CD4-positive, alpha-beta T cell treated with Interleukin-6 at 100 ng/mL for 8 hours (primary cell): ENCODE data around the gene HSPG2.

Source experiments
- DNase-seq: peaks from one replicate; pipeline ENCODE4 v3.0.0-alpha.2; 2020; ENCODE audit warnings: mixed read lengths, low spot score

The HSPG2 gene

GRCh38 chr1:21861602-21862429 lies 75.3 kb downstream of the HSPG2 start:
- no peak for DNase-seq

- DNase-seq = no peak
Observed at GRCh38 chr1:21860971-21861370, 76.1 kb downstream of the HSPG2 start.

DNA sequence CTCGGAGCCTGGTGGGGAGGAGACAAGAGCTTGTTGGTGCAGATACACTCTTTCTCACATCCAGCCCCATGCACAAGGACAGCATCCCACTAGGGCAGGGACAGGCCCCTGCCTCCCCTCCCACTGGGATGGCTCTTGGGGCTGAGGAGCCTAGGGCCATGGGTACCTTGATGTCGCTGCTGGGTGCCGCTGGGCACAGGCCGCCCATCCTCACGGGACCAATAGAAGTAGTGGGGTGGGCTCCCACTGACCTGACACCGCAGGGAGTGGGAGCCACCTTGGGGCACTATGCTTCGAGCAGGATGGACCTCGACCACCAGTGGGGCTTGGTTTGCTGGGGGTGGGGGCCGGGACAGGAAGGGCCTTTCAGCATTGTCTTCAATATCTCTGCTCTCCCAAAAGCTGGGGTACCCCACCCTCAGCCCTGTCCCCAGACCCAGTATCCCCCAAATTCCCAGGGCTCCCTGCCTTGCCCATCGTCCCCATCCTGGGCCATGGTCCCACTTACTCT lies 77.4 kb downstream of the HSPG2 start:
- no peak for DNase-seq

DNA sequence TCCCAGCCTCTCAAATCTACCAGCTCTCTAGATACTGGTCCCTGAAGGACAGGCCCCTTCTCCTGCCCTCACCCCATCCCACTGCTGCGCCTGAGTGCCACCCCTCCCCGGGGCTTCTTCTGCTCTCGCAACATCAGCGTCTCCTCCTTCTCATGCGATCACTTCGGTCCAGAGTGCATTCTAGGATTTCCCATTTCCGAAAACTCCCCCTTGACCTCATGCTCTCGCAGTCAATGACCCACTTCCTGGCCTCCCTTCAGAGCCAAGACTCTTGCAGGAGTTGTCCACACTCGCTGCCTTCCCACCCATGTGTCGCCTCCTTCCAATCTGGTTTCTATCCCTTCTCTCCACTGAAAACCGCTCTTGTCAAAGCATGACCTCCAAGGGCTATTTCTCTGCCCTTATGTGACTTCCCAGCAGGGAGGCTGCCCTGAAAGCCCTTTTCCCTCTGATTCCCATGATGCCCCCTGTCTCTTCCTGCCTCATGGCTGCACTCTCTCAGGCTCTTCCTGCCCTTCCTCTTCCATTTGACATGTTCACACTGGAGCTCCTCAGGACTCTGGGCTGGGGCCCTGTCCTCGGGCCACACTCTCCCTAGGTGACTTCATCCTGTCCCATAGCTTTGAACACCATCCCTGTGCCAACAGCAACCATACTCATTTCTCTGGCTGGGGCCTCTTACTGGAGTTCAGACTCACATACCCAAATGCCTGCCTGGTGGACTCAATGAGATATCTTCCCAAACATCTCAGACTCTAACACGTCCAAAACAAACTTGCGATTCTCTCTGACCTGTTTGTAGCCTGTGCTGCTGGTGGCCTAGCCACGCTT lies 79.1 kb downstream of the HSPG2 start:
- no peak for DNase-seq

DNA sequence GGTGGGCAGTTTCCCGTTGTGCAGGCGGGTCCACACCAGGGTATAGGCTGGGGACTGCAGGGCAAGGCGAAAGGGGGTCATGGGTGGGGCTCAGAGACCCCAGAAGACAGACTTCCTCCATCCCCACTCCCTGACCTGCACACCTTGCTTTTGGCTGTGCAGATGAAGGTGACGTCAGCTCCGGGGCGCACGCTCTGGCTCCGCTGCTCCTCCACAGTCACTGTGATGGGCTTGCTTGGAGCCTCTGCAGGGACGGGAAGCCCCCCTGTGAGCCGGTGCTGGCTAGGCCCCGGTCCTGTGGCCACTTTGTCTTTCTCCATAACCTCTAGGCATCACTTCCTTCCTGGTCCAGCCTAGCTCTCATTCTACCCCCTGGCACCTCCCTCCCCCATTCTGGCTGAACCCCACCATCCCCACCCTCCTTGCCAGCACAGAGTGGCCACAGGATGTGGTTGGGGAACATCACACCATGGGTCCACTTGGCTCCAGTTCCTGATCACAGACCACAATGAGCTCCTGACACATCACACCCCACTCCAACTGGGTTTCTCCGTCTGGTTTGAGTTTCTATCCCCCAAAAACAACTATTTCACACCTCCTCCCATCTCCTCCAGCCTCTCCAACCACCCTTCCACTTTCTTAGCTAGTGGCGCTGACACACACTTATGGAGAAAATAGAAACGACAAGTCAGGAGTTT lies 79.8 kb downstream of the HSPG2 start:
- no peak for DNase-seq

DNA sequence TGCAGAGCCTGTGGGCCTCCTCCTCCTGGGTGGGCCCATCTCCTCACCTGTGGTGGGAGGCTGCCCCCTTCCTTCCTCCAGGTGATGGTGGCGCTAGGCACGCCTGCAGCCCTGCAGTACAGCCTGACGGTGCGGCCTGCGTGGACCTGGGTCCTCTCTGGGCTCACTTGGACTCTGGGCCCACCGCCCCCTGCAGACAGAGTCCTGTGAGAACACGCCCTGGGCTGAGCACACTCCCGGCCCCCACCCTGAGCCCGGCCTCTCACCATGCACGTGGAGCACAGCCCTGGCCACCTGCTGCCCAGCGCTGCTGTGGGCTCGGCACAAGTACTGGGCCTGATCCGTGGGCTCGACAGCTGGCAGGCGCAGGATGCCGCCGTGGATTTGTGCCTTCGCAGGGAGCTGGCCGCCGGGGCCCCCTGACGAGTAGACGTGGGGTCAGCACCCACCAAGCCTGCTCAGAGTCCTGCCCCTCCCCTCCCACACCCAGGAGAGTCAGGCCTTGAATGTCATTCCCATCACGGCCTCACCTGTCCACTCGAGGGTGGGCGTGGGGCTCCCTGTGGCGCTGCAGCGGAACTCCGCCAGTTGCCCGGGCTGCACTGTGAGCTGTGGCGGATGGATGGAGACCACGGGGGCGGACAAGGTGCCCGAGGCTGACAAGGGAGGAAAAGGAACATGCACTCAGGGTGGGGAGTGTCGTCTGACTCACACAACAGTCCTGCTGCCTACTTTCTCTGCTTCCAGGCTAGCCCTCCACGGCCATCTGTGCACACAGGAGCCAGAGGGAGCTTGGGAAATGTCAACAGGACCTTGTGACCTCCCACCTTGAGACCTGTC lies 81.6 kb downstream of the HSPG2 start:
- DNase-seq = no peak

GRCh38 chr1:21854751-21855131 lies 82.4 kb downstream of the HSPG2 start:
- DNase-seq = no peak

GRCh38 chr1:21854090-21854750 lies 82.9 kb downstream of the HSPG2 start:
- DNase-seq = no peak

GRCh38 chr1:21853131-21853427 lies 84.0 kb downstream of the HSPG2 start:
- no peak for DNase-seq

GRCh38 chr1:21852282-21853130 lies 84.6 kb downstream of the HSPG2 start:
- DNase-seq = no peak

DNA sequence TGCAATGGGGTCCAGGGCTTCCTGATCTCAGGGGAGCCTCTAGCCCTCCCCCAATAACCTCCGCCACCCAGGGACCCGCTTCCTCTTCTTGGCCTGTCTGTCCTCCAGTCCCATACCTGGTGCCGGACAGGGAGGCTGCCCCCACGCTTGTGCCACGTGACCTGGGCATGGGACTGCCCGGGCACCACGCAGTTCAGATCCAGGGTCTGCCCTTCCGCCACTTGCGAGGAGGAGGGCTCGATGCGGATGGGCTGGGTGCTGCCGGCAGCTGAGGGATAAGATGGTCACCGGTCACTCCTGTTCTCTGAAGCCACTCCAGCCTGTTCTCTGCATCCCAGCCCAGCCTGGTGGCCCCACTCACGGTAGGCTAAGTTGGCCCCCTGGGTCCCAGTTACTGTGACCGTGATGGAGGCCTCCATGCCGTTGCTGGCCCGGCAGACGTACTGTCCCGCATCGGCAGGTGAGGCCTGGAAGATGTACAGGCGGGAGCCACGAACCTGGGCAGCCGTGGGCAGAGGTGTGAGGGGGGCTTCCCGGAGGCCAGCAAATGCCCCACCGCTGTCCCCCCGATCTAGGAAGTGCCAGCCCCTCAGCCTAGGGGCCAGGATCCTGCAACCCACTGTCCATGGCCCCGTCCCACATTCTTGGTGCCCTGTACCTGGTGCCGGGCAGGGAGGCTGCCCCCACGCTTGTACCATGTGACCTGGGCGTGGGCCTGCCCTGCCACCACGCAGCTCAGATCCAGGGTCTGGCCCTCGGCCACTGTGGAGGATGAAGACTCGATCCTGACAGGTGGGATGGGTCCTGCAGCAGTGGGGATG lies 85.5 kb downstream of the HSPG2 start:
- no peak for DNase-seq

GRCh38 chr1:21849909-21850576 lies 87.1 kb downstream of the HSPG2 start:
- DNase-seq = no peak

DNA sequence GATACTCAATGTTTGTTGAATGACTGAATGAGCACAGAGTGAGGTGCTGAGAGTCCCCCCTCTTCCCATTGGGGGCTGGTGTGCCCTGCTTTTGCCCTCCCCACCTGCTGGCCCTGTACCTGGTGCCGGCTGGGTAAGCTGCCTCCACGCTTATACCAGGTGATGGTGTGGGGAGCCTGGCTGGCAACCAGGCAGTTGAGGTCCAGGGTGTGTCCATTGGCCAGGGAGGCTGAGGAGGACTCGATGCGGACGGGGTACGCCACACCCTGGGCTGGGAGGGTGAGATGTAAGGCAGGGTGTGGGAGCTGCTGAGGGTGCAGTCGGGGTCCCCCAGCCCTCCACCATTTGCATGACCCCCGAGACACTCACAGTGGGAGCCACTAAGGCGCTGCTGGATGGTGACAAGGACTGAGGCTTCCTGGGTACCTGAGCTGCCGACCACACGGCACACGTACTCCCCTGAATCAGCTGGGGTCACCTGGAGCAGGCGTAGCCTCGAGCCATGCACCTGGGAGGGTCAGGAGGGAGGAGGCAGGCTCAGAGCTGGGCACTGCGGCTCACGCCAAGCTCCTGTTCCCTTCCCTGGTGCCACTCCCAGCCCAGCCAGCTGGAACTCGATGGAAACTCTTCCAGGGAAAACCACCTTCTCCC lies 88.5 kb downstream of the HSPG2 start:
- DNase-seq = no peak

DNA sequence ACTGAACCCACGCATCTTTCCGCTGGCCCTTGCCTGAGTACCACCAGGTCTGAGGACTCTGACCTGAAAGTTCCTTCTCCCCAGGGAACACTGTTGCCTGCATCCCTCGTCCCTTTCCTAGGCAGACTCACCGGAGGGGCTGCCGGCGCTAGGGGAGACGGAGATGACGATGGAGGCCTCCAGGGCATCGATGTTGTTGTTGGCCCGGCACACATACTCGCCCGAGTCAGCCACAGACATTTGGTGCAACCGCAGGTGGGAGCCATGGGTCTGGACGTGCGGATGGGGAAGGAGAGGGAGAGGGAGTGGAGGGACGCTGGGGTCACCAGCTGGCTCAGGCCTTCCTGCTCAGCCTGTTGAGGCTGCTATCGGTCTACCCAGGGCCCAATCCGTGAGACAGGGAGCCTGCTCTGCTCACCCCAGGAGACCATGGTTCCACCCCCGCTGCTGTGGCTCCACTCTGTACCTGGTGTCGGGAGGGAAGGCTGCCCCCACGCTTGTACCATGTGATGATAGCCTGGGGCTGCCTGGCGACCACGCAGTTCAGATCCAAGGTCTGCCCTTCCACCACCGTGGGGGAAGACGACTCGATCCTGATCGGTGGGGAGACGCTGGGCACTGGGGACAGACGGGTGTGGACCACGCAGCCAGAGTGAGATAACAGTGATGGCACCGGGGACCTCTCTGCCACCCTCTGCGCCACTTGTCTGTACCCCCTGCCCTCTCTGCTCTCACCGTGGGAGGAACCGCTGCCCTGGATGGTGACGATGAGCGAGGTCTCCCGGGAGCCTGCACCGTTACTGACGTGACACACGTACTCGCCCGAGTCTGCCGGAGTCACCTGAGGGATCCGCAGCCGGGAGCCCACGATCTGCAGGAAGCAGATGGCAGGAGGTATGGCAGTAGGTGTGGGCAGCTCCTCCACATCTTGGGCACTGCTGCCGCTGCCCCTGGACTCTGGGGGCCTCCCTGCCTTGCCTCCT lies 89.6 kb downstream of the HSPG2 start:
- no peak for DNase-seq

- no peak for DNase-seq
Observed at GRCh38 chr1:21845646-21846641, 91.2 kb downstream of the HSPG2 start.

DNA sequence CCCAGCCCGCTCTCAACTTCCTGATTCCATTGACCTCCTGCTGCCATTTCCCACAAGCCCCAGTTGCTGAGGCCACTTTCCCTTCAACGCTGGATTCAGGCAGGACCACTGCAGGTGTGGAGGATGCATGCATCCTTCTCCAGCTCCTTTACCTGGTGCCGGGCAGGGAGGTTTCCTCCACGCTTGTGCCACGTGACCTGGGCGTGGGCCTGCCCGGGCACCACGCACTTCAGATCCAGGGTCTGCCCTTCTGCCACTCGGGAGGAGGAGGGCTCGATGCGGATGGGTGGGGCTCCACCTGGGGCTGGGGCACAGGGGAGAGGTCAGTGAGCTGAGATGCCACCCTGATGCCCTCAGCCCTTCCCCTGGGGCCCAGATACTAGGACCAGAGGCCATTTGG lies 93.1 kb downstream of the HSPG2 start:
- DNase-seq = no peak
